Aorta (tissue), 5 donors: ENCODE data around the gene PML. TPM values are rescaled to one million over a fixed set of nuclear protein-coding genes. Genes with fewer than 3 reads are reported as not detected.
A peak's percentile ranks its signal among the peaks of the same experiment; 100 is the strongest.

Source experiments
- ATAC-seq: fragments of 200-7000 bp; cut with Tn5 transposase; one replicate; pipeline ENCODE4 v1.9.1; 2022; ENCODE audit warnings: moderate library complexity; ENCODE audit not compliant: low FRiP score
- DNase-seq, 2 donors: peaks; one replicate each; pipeline ENCODE4 v3.0.0-alpha.2; 2020
- H3K27ac ChIP-seq, 2 donors: one replicate each; pipeline ENCODE4 v1.5.1; 2013; ENCODE audit warnings: low read length in 2 of 2, mild to moderate bottlenecking in 2 of 2, moderate library complexity in 2 of 2, control low read depth in 1 of 2, inconsistent platforms in 1 of 2, low read depth in 1 of 2
- H3K27me3 ChIP-seq, 2 donors: one replicate each; pipeline ENCODE4 v1.6.1; 2013; ENCODE audit warnings: control low read depth in 1 of 2, low read length in 1 of 2, mild to moderate bottlenecking in 1 of 2, moderate library complexity in 1 of 2; ENCODE audit not compliant: insufficient read depth in 2 of 2, control insufficient read depth in 1 of 2
- H3K36me3 ChIP-seq, 2 donors: one replicate each; pipeline ENCODE4 v1.6.1; 2013; ENCODE audit warnings: control low read depth in 1 of 2, low read length in 1 of 2, mild to moderate bottlenecking in 1 of 2; ENCODE audit not compliant: insufficient read depth in 2 of 2, control insufficient read depth in 1 of 2
- H3K4me1 ChIP-seq, 2 donors: one replicate each; pipeline ENCODE4 v1.6.1; 2013; ENCODE audit warnings: low read length in 2 of 2, control low read depth in 1 of 2, mild to moderate bottlenecking in 1 of 2, moderate library complexity in 1 of 2; ENCODE audit not compliant: insufficient read depth in 2 of 2, control insufficient read depth in 1 of 2
- H3K4me3 ChIP-seq, 2 donors: one replicate each; pipeline ENCODE4 v1.5.1; 2013; ENCODE audit warnings: low read length in 2 of 2, control low read depth in 1 of 2, mild to moderate bottlenecking in 1 of 2
- H3K9me3 ChIP-seq: one replicate; pipeline ENCODE4 v1.6.1; 2013; ENCODE audit warnings: mild to moderate bottlenecking, low read length; ENCODE audit not compliant: control insufficient read depth
- WGBS, 2 donors: extraction: QIAGEN DNeasy Blood & Tissue Kit; methylation state at CpG; one replicate each; pipeline ENCODE4 v1.1.7; 2013; 5-methylcytosine and 5-hydroxymethylcytosine counted together
- intact Hi-C, 2 donors: fragments of 100-400 bp; cut with DNase I; formaldehyde crosslinking; loops; one replicate each; pipeline versions ENCODE4 v1.14.2 to v1.15.0; 2022
- polyA plus RNA-seq, 2 donors: library from polyadenylated mRNA; stranded (reverse); fragments of 200-250 nt; gene quantifications; one replicate each; pipeline ENCODE4 v1.2.3, GENCODE V29; 2013
- total RNA-seq, 2 donors: library from RNA; stranded (reverse); fragmentation: NEBNext Ultra II Directional; extraction: Animal tissue kit (Norgen Biotek cat#: 25700); gene quantifications; one replicate each; pipeline ENCODE4 v1.2.1, GENCODE V29; 2021
- donor health status: healthy with polysubstance abuse.
- donor health status: Bipolar disorder and iron deficiency.
- donor health status: DM: no; HTN: no; CAD: no.
- donor health status: DM: no; HTN: no; CAD: no.
- donor health status: DM: yes; HTN: yes; CAD: no.

The PML gene
- total and polyA plus RNA-seq, 4 donors: 8.6 to 91.9 (median 59.1) TPM

- intact Hi-C loops: no loop called here
- Histone ChIP-seq H3K4me1 (no peaks in the 10 kb centered on the region), H3K27ac (no peak overlapping the region)
These were observed 8.3 kb upstream of the PML start for GRCh38 chr15:73986055-73986775.

DNA sequence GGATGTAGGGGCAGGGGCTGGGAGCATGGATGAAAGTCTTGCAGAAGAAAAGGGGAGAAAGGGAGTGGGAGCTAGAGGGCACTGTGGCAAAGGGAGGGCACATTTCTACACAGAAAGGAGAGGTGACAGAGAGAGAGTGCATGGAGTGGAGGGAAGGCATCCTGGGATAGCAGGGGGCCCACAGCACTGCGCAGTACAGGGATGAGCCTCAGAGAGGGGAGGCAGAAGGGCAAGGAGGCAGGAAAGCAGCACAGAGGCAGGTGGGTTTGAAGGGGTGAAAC lies 7.8 kb upstream of the PML start:
- Histone ChIP-seq H3K9me3 (no peaks in the 10 kb centered on the region), H3K4me1 (no peaks in the 10 kb centered on the region), H3K36me3 (no peaks in the 10 kb centered on the region), H3K27ac (no peak overlapping the region), H3K27me3 (no peaks in the 10 kb centered on the region), H3K4me3 (no peak overlapping the region)
- ATAC-seq (no peak), DNase-seq (no peak)
- intact Hi-C loops: no loop called here
- 89 to 96% methylated on average over 1 of the region's 1 CpG for WGBS, 2 donors

More at GRCh38 chr15:73986055-73986775, 8.3 kb upstream of the PML start:
- Histone ChIP-seq H3K9me3 (no peaks in the 10 kb centered on the region), H3K27me3 (no peaks in the 10 kb centered on the region), H3K36me3 (no peaks in the 10 kb centered on the region), H3K4me3 (no peak overlapping the region)
- peak in 1 of 2 donors; percentile 40 for DNase-seq
- 39 to 42% methylated on average over 7 of the region's 7 CpGs for WGBS, 2 donors
- no peak for ATAC-seq

- Histone ChIP-seq H3K9me3 (no peaks in the 10 kb centered on the region), H3K27ac (no peak overlapping the region), H3K4me1 (no peaks in the 10 kb centered on the region), H3K4me3 (no peak overlapping the region), H3K27me3 (no peaks in the 10 kb centered on the region), H3K36me3 (no peaks in the 10 kb centered on the region)
- ATAC-seq (no peak), DNase-seq (peak in 1 of 2 donors; percentile 3)
- intact Hi-C loops: no loop called here
- WGBS, 2 donors: 92 to 93% methylated on average over 4 of the region's 4 CpGs
These were observed 7.3 kb upstream of the PML start for GRCh38 chr15:73987250-73987649.

DNA sequence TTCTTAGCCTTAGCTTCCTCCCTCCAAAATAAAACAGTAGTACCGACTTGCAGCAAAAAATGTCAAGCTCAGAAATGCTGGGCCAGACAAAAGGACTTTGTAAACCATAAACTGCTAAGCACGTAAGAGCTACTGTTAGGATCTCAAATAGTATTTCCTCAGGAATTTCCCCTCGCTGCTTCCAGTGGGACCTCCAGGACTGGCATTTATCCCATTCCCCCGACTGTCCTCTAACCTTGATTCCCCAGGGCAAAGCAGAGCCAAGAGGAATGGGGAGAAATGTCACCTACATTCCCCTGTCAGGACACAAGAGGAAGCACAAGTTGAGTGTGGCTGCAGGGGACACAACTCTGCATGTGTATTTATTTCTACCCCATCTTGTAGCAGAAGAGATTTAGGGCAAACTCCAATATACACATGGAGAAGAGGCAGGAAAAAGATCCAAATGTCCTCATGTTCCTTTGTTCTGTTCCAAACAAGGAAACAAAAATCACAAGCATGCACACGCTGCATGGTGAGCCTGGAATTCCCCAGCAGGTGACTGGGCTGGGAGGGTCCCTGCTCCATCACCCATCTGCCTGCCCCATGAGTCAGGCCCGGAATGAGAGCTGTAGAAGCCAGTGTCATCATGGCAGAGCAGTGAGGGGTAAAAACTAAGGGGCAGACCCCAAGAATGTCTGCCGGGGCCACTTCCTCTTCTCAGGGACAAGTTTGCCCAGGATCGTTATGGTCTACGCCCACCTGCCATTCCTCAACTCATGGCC lies 6.7 kb upstream of the PML start:
- H3K27ac ChIP-seq: no peak overlapping the region
- no peaks in the 10 kb centered on the region for H3K27me3 ChIP-seq
- intact Hi-C loops: no loop called here
- no peaks in the 10 kb centered on the region for H3K4me1 ChIP-seq
- H3K9me3 ChIP-seq: no peaks in the 10 kb centered on the region
- 75 to 77% methylated on average over 9 of the region's 9 CpGs for WGBS, 2 donors
- no peaks in the 10 kb centered on the region for H3K36me3 ChIP-seq
- DNase-seq (peak in 1 of 2 donors; percentile 13), ATAC-seq (no peak)
- no peak overlapping the region for H3K4me3 ChIP-seq

- intact Hi-C loops: no loop called here
- WGBS, 2 donors: 95 to 96% methylated on average over 13 of the region's 13 CpGs
- no peaks in the 10 kb centered on the region for H3K4me1 ChIP-seq
- no peaks in the 10 kb centered on the region for H3K27me3 ChIP-seq
- peak in 1 of 2 donors; percentile 68 for DNase-seq
- no peaks in the 10 kb centered on the region for H3K9me3 ChIP-seq
- H3K36me3 ChIP-seq: no peaks in the 10 kb centered on the region
- no peak overlapping the region for H3K27ac ChIP-seq
- no peak overlapping the region for H3K4me3 ChIP-seq
- no peak for ATAC-seq
These were observed 6.0 kb upstream of the PML start for GRCh38 chr15:73988445-73988969.

DNA sequence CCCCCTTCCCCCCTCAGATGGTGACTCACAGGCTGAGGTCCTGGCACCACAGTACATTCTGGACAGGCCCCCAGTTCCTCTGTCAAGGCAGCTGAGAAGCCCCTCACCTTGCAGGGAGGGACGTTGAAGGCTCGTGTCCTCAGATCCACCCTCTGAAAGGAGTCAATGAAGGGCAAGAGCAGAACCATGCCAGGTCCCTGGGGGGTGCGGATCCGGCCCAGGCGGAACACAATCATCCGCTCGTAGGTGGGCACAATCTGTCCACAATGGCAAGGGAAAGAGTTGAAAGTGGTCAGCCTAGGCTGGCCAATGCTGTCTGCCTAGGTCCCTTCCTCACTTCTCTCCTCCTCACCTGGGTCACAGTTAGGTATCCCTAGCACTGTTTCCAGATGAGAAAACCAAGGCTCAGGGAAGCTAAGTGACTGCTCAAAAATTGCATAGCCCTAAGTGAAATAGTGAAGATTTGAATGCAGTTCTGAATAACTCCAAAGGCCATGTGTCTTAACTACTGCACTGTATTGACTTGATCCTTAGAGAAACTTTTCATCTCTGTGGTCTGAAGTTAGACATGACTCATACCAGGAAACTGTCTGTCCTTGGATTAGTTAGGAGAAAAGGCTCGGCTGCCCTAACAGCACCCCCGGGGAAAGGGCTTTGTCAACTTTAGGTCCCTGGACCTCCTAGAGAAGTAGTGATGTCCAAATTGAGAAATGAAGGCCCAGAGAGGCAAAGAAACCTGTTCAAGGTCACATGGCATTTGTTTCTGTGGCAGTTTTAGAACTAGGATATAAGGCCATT lies 5.3 kb upstream of the PML start:
- Histone ChIP-seq H3K9me3 (no peaks in the 10 kb centered on the region), H3K36me3 (no peaks in the 10 kb centered on the region), H3K27ac (peak overlapping the region in 1 of 2 donors; percentile 39), H3K4me3 (no peak overlapping the region), H3K27me3 (no peaks in the 10 kb centered on the region), H3K4me1 (no peaks in the 10 kb centered on the region)
- ATAC-seq (no peak), DNase-seq (peak in 1 of 2 donors; percentile 65)
- intact Hi-C loops: no loop called here
- 68 to 72% methylated on average over 9 of the region's 9 CpGs for WGBS, 2 donors

- ATAC-seq: no peak
- 71 to 72% methylated on average over 9 of the region's 9 CpGs for WGBS, 2 donors
- H3K4me1 ChIP-seq: no peaks in the 10 kb centered on the region
- no peaks in the 10 kb centered on the region for H3K36me3 ChIP-seq
- DNase-seq: peak in 1 of 2 donors; percentile 54
- H3K9me3 ChIP-seq: no peaks in the 10 kb centered on the region
- intact Hi-C loops: loop anchor here in 1 of 2 donors (2.0 to 5.0 kb wide), 3 partner anchors 50 to 327 kb away; partner anchors contain the start of gene LOXL1
- H3K27me3 ChIP-seq: no peaks in the 10 kb centered on the region
- peak overlapping the region; percentile 30 to 86 for H3K27ac ChIP-seq
- no peak overlapping the region for H3K4me3 ChIP-seq
These were observed 4.1 kb upstream of the PML start for GRCh38 chr15:73990250-73991005.

- intact Hi-C loops: loop anchor here in 1 of 2 donors (2.0 to 5.0 kb wide), 3 partner anchors 50 to 326 kb away; partner anchors contain the start of gene LOXL1
- 1 to 7% methylated on average over 5 of the region's 5 CpGs for WGBS, 2 donors
- peak; percentile 51 for ATAC-seq
- H3K9me3 ChIP-seq: no peaks in the 10 kb centered on the region
- peak; percentile 89 for DNase-seq
- no peaks in the 10 kb centered on the region for H3K4me1 ChIP-seq
- no peaks in the 10 kb centered on the region for H3K36me3 ChIP-seq
- H3K4me3 ChIP-seq: peak overlapping the region in 1 of 2 donors; percentile 57
- no peaks in the 10 kb centered on the region for H3K27me3 ChIP-seq
- H3K27ac ChIP-seq: peak overlapping the region; percentile 30 to 86
These were observed 3.3 kb upstream of the PML start for GRCh38 chr15:73991260-73991659.
